MM.1S (cell line): ENCODE results near the gene ZDHHC7.

Experiments
- DNase-seq: peaks from one replicate; pipeline ENCODE4 v3.0.0-alpha.2; 2015
- H2AFZ ChIP-seq: fragments of 300-600 bp; sonication (generic); 2 replicates; pipeline ENCODE4 v1.6.0; 2016; ENCODE audit warnings: antibody characterized with exemption, low read length
- H3F3A ChIP-seq: fragments of 300-600 bp; sonication (generic); 2 replicates; pipeline ENCODE4 v1.6.1; 2016; ENCODE audit warnings: mild to moderate bottlenecking, antibody characterized with exemption, low read length, moderate library complexity, mixed read lengths; ENCODE audit not compliant: insufficient read depth
- H3K27ac ChIP-seq: fragments of 300-600 bp; sonication (generic); 2 replicates; pipeline ENCODE4 v1.5.1; 2016; ENCODE audit warnings: mild to moderate bottlenecking, low read length
- H3K27me3 ChIP-seq: fragments of 300-600 bp; sonication (generic); replicated peaks from 2 replicates; pipeline ENCODE4 v1.6.0; 2016; ENCODE audit warnings: low read length; ENCODE audit not compliant: insufficient read depth
- H3K36me3 ChIP-seq: fragments of 300-600 bp; sonication (generic); replicated peaks from 2 replicates; pipeline ENCODE4 v1.6.1; 2016; ENCODE audit warnings: mild to moderate bottlenecking, low read length, mixed read lengths; ENCODE audit not compliant: insufficient read depth
- H3K4me1 ChIP-seq: fragments of 300-600 bp; sonication (generic); 2 replicates; pipeline ENCODE4 v1.6.1; 2016; ENCODE audit warnings: low read length, mixed read lengths
- H3K4me2 ChIP-seq: fragments of 300-600 bp; sonication (generic); 2 replicates; pipeline ENCODE4 v1.6.0; 2016; ENCODE audit warnings: low read depth, low read length
- H3K4me3 ChIP-seq: fragments of 300-600 bp; sonication (generic); 2 replicates; pipeline ENCODE4 v1.5.1; 2016; ENCODE audit warnings: low read length, mixed read lengths
- H3K79me2 ChIP-seq: fragments of 300-600 bp; sonication (generic); 2 replicates; pipeline ENCODE4 v1.6.1; 2016; ENCODE audit warnings: mixed run types, low read length, mixed read lengths
- H3K9ac ChIP-seq: fragments of 300-600 bp; sonication (generic); 2 replicates; pipeline ENCODE4 v1.6.1; 2016; ENCODE audit warnings: low read length, mixed read lengths
- H3K9me2 ChIP-seq: fragments of 300-600 bp; sonication (generic); replicated peaks from 2 replicates; pipeline ENCODE4 v1.6.1; 2016; ENCODE audit warnings: mild to moderate bottlenecking, low read length, mixed read lengths; ENCODE audit not compliant: insufficient read depth
- H3K9me3 ChIP-seq: fragments of 300-600 bp; sonication (generic); replicated peaks from 2 replicates; pipeline ENCODE4 v1.6.1; 2016; ENCODE audit warnings: mild to moderate bottlenecking, low read length, mixed read lengths; ENCODE audit not compliant: insufficient read depth
- H4K20me1 ChIP-seq: fragments of 300-600 bp; sonication (generic); 2 replicates; pipeline ENCODE4 v1.6.1; 2016; ENCODE audit warnings: mild to moderate bottlenecking, low read length, moderate library complexity, mixed read lengths; ENCODE audit not compliant: insufficient read depth
- CTCF ChIP-seq: fragments of 300-600 bp; sonication (generic); IDR thresholded peaks from 2 replicates; pipeline ENCODE4 v1.5.1; 2016; ENCODE audit warnings: antibody characterized with exemption, low read length, mixed read lengths
- EZH2 ChIP-seq: fragments of 300-600 bp; sonication (generic); optimal IDR thresholded peaks from 2 replicates; pipeline ENCODE3; 2017; ENCODE audit warnings: low read depth, mild to moderate bottlenecking, antibody characterized with exemption, low read length, mixed read lengths
- EZH2phosphoT487 ChIP-seq: fragments of 300-600 bp; sonication (generic); IDR thresholded peaks from 2 replicates; pipeline ENCODE4 v1.6.1; 2018; ENCODE audit warnings: antibody characterized with exemption, low read length

ZDHHC7 gene

GRCh38 chr16:84929421-84930297 is 81.7 kb downstream of the ZDHHC7 start:
- H3K79me2 ChIP-seq = no peaks in the 10 kb centered on the region
- DNase-seq = no peak
- H3K9ac ChIP-seq = no peak overlapping the region
- no peaks in the 10 kb centered on the region for H4K20me1 ChIP-seq
- H3K9me3 ChIP-seq = no peaks in the 10 kb centered on the region
- H3K36me3 ChIP-seq = no peaks in the 10 kb centered on the region
- H3K27me3 ChIP-seq = peaks cover 49% of the 10 kb centered on the region
- H3K4me1 ChIP-seq = no peaks in the 10 kb centered on the region
- H3K4me3 ChIP-seq = no peak overlapping the region
- H2AFZ ChIP-seq = no peak overlapping the region
- H3K4me2 ChIP-seq = no peak overlapping the region
- H3K9me2 ChIP-seq = no peaks in the 10 kb centered on the region
- no peak overlapping the region for H3K27ac ChIP-seq
- H3F3A ChIP-seq = no peaks in the 10 kb centered on the region
- TF ChIP-seq EZH2phosphoT487 (no peak), EZH2 (no peak), CTCF (no peak)

- H2AFZ ChIP-seq = no peak overlapping the region
- no peaks in the 10 kb centered on the region for H4K20me1 ChIP-seq
- no peak for DNase-seq
- H3K9me2 ChIP-seq = no peaks in the 10 kb centered on the region
- H3K4me1 ChIP-seq = no peaks in the 10 kb centered on the region
- no peaks in the 10 kb centered on the region for H3K9me3 ChIP-seq
- no peak overlapping the region for H3K4me2 ChIP-seq
- H3K9ac ChIP-seq = no peak overlapping the region
- H3K36me3 ChIP-seq = no peaks in the 10 kb centered on the region
- H3K79me2 ChIP-seq = no peaks in the 10 kb centered on the region
- no peak overlapping the region for H3K27ac ChIP-seq
- no peak overlapping the region for H3K4me3 ChIP-seq
- peaks cover 45% of the 10 kb centered on the region for H3K27me3 ChIP-seq
- no peaks in the 10 kb centered on the region for H3F3A ChIP-seq
- TF ChIP-seq EZH2 = no peak
- TF ChIP-seq CTCF = no peak
- no peak for TF ChIP-seq EZH2phosphoT487
Observed at GRCh38 chr16:84928679-84929420, 82.5 kb downstream of the ZDHHC7 start.

GRCh38 chr16:84927621-84928591 is 83.4 kb downstream of the ZDHHC7 start:
- no peak for DNase-seq
- Histone ChIP-seq H3K4me1 (no peaks in the 10 kb centered on the region), H3K9me3 (no peaks in the 10 kb centered on the region), H3K4me3 (no peak overlapping the region), H3K27ac (no peak overlapping the region), H3F3A (no peaks in the 10 kb centered on the region), H3K27me3 (peaks cover 40% of the 10 kb centered on the region), H3K79me2 (no peaks in the 10 kb centered on the region), H2AFZ (no peak overlapping the region), H3K4me2 (no peak overlapping the region), H3K9me2 (no peaks in the 10 kb centered on the region), H4K20me1 (no peaks in the 10 kb centered on the region), H3K36me3 (no peaks in the 10 kb centered on the region), H3K9ac (no peak overlapping the region)
- TF ChIP-seq EZH2phosphoT487 = no peak
- TF ChIP-seq EZH2 = no peak
- TF ChIP-seq CTCF = no peak
